Fibroblast of pulmonary artery (primary cell): ENCODE results near the gene CACNA1D.

Experiments used
- DNase-seq: peaks from one replicate; pipeline ENCODE4 v3.0.0-alpha.2; 2010; ENCODE audit warnings: low read depth
- H3K4me3 ChIP-seq: replicated peaks from 2 replicates; pipeline ENCODE4 v1.5.1; 2011; ENCODE audit warnings: low read depth, mild to moderate bottlenecking, control low read depth, low read length, moderate library complexity
- TF ChIP-seq, protein P1 (sequence below): IDR thresholded peaks from 2 replicates; pipeline ENCODE4 v1.5.1; 2011; ENCODE audit warnings: mild to moderate bottlenecking, control low read depth, low read length, inconsistent platforms; ENCODE audit errors: missing control alignments

The CACNA1D gene

DNA sequence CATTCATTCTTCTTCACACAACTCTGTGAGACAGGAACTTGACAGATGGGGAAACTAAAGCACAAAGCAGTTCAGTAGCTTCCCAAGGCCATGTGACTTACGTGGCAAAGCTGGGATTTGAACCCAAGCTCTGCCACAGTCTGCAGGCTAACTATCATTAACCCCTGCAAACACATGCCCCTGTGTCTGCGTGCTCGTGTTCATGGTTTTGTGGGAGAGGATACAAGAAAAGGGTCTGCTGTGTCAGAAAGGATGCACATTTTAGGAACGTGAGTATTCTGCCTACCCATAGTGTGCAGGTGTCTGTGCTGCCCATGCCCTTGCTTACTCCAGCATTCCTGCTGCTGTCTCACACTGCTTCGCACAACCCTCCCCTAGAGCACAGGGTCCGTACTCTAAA lies 214.8 kb downstream of the CACNA1D start:
- DNase-seq: no peak
- H3K4me3 ChIP-seq: no peak overlapping the region
- TF ChIP-seq, protein P1, sequence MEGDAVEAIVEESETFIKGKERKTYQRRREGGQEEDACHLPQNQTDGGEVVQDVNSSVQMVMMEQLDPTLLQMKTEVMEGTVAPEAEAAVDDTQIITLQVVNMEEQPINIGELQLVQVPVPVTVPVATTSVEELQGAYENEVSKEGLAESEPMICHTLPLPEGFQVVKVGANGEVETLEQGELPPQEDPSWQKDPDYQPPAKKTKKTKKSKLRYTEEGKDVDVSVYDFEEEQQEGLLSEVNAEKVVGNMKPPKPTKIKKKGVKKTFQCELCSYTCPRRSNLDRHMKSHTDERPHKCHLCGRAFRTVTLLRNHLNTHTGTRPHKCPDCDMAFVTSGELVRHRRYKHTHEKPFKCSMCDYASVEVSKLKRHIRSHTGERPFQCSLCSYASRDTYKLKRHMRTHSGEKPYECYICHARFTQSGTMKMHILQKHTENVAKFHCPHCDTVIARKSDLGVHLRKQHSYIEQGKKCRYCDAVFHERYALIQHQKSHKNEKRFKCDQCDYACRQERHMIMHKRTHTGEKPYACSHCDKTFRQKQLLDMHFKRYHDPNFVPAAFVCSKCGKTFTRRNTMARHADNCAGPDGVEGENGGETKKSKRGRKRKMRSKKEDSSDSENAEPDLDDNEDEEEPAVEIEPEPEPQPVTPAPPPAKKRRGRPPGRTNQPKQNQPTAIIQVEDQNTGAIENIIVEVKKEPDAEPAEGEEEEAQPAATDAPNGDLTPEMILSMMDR: no peak

DNA sequence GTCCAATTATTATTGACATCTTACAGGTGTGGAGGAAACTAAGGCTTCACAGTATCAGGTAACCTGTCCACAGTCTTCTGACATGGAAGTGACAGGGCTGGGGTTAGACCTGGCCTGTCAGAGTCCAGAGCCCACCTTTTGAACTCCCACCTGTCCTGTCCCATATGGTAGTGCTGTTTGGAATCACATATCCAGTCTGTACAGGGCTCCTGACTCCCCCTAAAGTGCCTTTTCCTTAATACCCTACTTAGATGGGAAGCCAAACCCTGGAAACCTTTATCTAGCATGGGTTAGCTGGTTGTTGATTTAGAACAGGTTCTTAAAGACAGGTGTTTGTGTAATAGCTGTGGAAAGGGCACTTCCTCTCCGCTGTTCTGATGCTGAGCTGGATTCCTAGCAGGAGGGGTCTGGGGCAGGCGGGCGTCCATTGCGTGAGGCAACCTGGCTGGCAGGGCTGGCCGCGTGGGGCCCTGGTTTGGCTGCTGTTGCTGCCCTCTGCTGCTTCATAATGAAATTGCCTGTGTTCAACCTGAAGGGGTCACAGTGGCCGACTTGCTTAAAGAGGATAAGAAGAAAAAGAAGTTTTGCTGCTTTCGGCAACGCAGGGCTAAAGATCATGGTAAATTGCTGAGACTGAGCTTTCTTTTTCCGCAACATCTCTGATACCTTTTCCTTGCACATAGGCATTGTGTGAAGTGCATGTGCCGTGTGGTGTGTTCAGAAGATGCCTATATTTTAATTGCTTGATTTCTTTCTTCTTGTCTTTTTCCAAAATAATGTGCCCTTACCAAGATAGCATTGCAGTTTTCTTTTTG lies 215.7 kb downstream of the CACNA1D start:
- TF ChIP-seq, protein P1: peak; percentile 77
- peak; percentile 73 for DNase-seq
- H3K4me3 ChIP-seq: no peak overlapping the region

DNA sequence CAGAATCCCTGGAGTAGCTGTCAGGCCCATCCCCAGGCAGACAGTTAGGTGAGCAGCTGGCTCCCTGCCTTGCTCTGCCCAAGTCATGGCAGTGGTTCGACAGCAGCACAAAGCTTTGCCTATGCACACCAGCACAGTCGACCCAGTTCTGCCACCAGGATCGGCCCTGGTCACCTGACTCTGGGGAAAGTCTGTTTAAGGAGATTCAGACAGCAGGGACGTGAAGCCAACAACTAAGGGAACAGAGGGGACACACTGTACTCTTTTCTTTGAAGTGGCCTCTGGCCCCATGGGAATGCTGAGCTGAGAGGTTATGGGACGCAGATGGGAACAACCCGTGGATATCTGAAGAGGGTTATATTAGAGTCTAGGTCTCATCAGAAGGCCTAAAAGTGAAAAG lies 217.0 kb downstream of the CACNA1D start:
- no peak for DNase-seq
- TF ChIP-seq, protein P1: no peak
- H3K4me3 ChIP-seq: no peak overlapping the region

DNA sequence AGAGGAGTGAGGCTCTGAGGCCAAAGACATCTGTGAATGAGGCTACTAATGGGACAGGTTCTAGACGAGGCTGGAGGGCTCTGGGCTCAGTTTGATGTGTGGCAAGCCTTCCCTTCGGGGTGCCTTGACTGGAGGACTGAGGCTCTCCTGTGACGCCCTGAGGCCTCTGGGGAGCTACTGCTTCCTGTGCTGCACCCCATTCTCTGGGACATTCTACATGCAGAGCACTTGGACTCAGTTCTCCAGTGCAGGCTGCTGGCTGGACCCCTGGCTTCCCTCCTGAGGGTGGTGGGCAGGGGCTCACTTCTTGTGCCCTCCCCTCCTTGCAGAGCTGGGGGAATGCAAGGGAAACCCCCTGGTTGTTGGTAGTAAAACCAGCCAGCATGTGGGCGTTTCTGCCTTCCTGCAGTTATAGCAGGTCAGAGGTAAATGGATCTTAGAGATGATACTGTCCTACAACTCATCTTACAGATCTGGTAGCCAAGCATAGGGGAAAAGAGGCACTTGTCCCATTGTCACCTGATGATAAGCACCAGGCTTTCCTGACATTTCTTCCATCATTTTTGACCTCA lies 218.5 kb downstream of the CACNA1D start:
- TF ChIP-seq, protein P1: no peak
- H3K4me3 ChIP-seq: no peak overlapping the region

DNA sequence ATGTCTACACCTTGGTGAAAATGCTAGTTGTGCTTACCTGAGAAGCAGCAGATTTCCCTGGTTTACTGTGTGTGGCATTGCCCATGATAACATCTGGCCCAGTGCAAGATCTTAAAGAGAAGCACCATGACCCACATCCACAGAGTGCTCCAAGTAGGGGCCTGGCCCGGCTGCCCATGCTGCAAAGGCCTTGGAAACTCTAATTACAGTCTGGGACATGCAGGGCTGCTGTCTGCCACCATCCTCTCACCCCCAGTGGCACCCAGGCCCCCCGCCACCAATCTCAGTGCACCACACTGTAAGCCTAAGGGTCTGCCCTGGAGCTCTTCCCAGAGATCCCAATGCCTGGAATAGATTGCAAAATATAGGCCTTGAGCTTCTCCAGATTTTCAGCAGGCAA lies 219.2 kb downstream of the CACNA1D start:
- H3K4me3 ChIP-seq: no peak overlapping the region
- no peak for DNase-seq
- TF ChIP-seq, protein P1: no peak

More for the DNA sequence above, 218.5 kb downstream of the CACNA1D start:
- DNase-seq: no peak

DNA sequence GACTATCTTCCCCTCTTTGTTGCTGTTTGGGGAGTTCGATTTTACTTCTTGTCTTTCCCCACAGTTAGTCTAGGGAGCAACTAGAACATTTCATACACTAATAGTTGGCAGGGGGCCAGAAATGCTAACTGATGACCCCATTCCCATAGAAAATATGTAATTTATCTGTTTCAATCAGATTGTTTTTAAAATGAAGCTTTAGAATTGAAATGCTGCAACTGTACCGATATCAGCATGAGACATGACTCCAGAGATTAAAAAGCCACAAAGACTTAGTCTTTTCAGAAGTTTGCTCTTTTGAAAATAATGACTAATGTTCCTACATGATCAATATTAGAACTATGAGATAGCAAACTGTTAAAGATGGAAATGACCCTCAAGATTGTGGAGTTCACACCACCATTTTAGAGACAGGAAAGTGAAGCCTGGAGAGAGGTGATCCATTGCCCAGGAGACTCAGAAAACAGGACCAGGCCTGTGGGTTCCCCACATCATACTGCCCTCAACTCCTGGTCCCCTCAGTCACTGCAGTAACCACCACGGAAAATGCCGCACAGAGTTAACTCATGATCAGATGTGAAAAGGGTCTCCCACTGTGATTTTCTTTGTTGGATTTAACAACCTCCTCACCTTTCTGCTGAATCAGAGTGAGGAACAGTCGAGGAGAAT lies 221.5 kb downstream of the CACNA1D start:
- H3K4me3 ChIP-seq: no peak overlapping the region
- peak; percentile 25 for DNase-seq
- TF ChIP-seq, protein P1: no peak
